NCI-H2196 treated with DMSO at 0.1 percent for 48 hours (cell line): ENCODE measurements around the gene UBL5.

Experiments used
- DNase-seq: peaks from one replicate; lab custom pipeline; 2025; ENCODE audit not compliant: unreplicated experiment; lab: John Stamatoyannopoulos, UW

Gene UBL5

DNA sequence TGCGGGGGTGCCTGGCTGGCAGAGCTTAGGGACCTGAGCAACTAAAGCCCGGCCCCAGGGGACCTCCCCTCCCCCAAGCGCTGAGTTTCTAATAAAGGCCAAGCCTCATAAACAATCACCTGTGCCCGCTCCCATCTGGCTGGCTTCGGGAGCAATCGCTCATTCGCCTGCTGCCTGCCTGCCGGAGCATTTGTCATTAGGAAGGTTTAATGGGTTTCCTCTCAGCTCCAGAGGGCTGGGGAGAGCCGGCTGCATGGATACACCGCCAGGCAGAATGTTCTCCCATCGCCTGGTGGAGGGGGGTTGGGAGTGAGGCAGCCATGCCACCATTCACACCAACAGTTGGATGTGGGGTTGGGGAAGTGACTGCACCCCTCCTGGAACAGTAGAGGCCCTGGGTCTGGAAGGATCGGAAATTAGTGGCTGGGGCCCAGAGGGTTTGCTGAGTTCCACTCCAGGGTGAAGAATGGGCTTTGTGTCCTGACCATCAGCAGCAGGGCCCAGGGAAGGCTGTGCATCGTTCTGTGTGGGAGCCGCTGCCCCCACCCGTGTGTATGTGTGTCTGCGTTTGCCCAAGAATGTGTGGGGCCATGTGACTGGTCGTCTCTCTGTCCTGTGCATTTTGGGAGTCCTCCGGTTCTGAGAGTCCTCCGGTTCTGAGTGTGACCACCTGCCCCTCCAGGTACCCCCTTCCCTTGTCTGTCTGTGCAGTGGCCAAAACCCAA lies 22.7 kb downstream of the UBL5 start:
- DNase-seq, result no peak

DNA sequence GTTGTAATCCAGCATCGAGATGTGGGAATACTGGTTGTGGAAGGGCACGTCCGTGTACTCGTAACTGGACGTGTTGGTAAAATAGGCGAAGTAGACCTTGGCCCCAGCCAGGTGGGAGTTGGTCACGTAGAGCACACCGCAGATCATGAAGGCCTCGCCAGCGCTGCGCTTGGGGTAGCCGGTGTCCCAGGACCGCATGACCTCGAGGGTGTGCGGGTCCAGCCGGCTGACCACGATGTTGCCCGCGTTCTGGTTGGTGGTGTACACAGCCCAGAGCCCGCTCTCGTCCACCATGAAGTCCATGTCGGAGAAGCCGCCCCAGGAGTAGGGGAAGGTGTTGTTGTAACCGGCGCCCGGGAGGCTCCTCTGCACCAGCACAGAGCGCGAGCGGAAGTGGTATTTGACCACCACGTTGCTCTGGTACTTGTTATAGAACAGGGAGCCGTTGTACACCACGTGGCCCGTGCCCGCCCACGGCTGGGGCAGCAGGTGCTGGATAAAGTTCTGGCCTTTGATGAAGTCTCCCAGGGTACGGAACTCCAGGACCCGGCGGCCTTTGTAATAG lies 26.6 kb downstream of the UBL5 start:
- no peak for DNase-seq

DNA sequence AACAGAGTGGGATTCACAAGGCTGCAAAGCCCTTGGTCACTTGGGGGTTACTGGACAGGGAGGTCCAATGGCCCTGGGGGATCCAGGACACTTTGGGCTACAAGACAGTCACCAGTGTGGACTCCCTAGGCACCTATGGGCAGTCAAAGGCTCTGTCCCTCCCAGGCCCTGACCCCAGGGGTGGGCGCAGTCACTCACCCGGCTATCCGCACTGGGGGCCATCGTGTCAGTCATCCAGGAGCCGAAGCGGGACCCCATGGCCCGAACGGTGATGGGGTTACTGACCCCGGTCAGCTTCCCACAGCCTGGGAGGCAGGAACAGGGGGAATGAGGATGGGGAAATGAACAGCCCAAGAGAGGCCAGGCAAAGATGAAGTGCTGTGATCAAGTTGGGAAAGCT lies 28.9 kb downstream of the UBL5 start:
- DNase-seq, result no peak

DNA sequence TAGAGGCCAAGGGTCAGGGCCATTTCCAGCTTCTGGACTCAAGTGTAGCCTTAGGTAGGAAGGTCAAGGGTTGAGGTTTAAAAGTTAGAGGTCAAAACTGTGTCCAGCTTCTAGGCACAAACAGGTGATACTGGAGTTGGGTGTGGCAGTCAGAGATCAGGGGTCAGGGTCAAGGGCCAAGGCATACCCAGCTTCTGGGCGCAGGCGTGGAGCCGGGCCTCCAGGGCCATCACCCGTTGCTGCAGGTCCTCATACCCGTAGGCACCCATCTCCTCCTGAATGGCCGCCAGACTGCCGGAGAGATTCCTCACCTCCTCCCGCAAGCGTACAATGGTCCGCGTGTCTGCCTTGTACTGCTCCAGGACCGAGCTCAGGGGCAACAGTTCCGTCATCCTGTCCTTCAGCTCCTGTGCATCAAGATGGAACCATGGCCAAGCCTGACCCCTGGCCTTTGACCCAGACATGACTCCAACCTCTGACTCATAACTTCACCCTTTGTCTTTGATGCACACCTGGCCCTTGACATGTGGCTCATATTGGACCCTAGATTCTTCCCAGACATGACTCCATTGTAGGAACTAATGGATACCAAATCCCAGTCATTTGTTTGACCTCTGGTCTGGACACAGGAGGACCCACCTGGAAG lies 29.5 kb downstream of the UBL5 start:
- no peak for DNase-seq

DNA sequence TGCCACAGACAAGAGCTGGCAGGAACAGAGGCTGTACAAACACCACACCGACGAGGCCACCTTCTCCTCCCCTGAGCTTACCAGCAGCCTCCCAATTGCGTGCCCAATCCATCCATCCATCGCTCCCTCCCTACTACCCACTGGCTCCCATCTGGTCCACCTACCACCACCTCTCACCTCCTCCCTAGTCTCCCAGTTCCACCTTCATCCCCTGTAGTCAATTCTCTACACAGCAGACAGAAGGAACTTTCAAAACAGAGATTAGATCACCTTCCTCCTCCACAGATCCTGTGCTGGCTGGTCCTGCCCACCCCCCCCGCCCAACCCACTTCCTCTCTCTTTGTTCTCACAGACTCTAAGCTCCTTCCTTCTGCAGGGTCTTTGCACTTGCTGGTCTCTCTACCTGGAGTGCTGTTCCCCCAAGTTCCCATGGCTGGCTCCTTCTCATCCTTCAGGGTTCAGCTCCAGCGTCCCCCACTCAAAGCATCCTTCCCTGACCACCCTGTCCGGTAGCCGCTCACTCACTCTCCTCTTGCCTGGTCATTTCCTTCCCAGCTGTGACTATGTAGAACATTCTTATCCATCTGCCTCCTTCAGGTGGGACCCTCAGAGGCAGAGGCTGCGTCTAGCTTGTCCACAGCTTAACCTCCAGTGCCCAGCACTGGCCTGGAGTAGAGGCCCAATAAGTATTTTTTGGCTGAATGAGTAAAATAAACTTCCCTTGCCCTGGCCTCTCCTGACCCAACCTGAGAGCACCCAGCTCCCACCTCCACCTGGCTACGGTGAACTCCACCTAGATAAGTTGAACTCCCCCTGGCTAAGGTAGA lies 30.4 kb downstream of the UBL5 start:
- no peak for DNase-seq

DNA sequence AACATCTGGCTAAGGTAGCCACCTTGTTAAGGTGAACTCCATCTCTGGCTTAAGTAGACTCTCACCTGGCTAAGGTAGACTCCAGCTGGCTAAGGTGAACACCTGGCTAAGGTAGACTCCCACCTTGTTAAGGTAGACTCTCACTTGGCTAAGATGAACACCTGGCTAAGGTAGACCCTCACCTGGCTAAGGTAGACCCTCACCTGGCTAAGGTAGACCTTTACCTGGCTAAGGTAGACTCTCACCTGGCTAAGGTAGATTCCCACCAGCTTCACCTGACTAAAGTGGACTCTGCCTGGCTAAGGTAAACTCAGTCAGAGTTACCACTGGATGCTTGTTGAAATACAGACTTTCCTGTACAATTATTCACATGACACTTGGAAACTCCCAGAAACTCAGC lies 31.0 kb downstream of the UBL5 start:
- DNase-seq, result no peak

DNA sequence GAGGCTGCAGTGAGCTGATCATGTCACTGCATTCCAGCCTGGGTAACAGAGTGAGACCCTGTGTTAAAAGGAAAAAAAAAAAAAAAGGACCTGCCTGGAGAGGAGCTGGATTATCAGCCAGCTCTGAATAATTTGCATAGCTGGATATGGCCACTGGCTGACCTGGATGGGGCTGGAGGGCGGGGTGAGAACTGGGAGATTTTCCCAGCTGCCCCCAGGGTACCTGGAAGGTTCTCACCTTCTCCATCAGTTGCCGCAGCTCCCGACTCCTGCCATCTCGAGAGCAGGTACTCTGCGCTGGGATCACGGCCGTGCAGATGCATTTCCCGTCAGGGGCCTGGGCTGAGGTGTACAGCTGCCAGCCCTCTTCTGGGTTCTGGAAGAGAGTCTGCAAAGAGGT lies 32.7 kb downstream of the UBL5 start:
- DNase-seq, result no peak

DNA sequence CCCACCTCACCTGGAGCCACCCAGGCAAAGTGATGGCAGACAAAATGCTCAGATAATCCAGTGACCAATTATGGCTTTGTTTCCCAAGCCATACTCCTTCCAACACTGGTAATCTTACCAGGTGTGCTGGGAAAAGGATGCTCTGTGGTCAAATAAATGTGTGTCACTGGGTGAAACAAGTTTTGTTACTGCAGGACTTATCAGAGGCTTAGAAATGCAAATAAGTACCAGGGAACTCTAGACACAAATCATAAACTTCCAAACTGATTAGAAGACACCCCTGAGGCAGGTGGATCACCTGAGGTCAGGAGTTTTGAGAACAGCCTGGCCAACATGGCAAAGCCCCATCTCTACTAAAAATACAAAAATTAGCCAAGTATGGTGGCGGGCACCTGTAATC lies 33.8 kb downstream of the UBL5 start:
- DNase-seq, result no peak

DNA sequence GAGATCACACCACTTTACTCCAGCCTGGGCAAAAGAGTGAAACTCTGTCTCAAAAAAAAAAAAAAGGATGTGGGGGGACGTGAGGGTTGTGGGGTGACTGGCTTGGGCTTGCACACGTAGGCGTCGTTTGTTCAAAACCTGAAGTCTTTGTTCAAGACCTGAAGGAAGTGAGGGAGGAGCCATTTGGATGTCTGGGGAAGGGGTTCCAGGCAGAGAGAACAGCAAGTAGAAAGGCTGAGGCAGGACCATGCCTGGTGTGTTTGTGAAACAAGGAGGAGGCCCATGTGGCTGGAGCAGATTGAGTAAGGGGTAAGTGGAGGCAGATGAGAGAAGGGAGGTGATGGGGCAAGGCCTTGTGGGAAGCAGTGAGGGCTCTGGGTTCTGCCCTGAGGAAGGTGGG lies 35.2 kb downstream of the UBL5 start:
- DNase-seq, result no peak

DNA sequence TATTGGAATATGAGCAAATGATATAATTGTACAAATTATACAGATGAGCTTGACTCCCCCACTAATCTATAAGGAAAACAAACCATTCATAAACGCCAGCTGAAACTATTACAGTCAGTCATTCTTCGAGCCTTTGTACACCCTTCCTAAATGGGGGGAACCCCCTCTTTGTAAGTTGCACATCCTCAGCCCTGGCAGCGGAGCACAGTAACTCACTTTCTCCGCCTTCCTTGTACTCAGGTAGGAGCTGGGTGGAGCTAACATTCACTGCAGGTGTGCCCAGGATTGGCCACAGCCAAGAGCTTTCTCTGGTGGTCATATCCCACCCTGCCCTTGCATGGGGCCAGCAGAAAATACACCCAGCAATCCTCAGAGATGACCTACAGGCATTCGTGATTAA lies 36.0 kb downstream of the UBL5 start:
- no peak for DNase-seq

DNA sequence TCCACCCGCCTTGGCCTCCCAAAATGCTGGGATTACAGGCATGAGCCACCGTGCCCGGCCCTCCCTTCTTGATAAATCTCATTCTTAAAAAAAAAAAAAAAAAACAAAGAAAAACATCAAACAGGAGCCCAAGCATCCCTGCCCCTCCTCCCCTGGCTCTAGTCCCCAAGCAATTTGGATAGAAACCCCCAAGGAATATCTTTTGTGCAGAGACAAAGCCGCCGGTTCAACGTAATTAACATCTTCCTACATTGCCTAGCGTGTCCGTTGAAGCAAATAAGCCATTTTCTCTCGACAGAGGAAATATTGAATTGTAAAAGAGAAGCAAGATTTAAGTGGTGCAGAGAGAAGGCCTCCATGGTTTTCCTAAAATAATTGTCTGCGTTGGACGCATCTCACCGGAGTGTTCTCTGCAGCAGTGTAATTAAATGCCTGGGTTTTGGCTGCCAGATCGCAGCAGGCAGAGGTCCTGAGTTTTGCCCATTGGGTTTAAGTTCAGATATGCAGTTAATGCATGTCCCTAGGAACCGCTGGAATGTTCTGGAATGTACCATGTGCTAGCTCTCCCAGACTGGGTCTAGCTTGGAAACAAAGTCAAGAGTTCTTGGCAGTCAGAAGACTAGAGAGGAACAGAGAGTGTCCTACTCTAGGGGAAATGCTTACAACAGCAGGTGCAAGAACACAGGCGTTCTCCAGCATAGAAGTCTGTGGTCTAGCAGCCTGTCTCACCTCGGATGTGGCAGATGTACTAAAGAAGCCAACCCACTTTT lies 38.2 kb downstream of the UBL5 start:
- DNase-seq, result no peak

DNA sequence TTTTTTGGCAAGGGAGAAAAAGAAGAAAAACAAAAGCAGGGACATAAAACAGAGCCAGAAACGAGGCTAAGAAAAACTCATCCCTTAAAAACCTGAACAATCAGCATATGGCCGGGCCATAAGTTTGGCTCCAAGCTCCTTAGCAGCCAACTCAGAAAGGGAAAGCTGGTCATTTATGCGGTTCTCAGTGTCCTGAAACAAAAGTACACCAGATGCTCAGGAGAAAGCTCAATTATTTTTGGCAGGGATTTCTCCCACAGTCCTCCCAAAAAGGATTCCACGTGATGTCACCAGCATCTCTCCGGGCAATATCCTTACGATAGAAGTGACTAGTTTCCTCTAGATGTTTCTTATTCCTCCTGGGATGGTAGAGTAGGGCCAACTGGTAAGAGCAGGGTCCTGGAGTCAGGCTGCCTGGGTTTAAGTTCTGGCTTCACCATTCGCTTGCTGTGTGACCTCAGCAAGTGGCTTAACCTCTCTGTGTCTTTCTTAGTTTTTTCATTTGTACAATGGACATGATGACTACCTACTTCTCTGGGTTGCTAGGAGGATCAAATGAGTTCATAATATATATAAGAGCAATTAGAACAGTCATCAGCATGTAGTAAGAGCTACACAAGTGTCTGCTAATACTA lies 41.4 kb downstream of the UBL5 start:
- no peak for DNase-seq

DNA sequence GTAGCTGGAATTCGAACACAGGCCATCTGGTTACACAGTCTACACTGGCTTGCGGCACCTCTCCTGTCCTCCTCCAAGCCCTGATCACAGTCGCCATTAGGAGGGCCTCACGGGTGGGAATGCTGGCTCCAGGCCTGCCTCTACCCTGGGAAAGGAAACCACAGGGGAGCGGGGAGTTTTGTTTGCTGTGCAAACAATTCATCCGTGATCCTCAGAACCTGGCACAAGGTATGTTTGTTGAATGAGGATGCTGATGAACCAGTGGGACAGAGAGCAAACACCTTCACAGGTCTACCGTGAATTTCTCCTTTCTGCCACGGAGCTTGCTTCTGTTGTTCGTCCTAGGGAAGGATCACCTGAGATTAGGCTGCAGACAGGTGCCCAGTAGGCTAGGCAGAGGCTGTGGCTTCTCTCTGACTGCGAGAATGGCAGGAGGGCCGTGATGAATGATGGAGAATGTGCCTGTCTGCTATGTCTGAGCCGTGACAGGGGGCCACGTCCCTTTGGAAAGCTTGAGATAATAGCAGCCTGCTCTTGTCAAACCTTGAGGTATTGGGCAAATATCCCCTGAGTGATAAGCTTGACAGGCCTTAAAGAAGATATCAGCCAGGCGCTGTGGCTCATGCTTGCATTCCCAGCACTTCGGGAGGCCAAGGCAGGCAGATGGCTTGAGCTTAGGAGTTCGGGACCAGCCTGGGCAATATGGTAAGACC lies 44.1 kb downstream of the UBL5 start:
- no peak for DNase-seq

DNA sequence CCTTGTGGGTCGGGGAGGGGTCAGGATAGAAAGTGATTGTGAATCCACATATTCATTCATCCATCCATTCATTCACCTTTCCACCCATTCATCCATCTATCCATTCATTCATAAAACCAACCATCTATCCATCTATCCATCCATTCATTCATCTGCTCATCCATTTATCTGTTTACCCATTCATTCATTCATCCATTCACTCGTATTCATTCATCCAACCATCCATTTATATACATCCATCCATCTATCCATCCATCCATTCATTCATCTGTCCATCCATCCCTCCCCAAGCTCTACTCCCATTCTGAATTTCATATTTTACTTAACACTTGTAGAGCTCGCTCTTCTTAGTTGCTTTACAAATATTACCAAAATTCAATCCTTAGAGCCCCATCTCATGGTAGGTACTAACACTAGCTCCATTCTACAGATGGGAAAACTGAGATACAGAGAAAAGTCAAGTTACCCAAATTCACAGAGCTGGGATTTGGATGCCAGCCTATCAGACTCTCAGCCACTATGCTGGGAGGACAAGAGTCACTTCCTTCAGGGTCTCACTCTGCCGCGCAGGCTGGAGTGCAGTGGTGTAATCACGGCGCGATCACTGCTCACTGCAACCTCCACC lies 45.0 kb downstream of the UBL5 start:
- no peak for DNase-seq

DNA sequence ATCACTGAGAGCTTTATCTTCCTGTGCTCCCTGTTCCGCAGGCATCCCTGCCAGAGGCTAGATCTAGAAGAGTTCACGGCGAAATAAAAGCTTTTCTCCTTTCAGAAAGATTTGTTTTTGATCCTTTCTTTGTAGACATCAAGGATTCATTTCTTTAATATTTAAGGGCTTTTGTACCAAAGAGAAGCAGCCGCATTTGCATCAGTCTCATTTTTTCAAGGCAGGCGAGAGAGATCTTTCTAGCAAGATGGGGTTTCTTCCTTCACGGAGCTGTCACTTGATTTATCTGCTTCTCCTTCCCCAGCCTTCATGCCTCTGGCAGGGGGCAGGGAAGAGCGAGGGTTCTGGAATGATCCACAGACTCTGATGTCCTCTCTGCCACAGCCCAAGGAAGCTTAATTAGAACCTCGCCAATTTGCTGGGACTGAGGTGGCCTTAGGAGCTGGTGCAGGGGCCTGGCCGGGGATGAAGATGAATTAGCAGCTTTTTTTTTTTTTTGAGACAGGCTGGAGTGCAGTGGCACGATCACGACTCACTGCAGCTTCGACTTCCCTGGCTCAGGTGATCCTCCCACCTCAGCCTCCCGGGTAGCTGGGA lies 47.4 kb downstream of the UBL5 start:
- no peak for DNase-seq

DNA sequence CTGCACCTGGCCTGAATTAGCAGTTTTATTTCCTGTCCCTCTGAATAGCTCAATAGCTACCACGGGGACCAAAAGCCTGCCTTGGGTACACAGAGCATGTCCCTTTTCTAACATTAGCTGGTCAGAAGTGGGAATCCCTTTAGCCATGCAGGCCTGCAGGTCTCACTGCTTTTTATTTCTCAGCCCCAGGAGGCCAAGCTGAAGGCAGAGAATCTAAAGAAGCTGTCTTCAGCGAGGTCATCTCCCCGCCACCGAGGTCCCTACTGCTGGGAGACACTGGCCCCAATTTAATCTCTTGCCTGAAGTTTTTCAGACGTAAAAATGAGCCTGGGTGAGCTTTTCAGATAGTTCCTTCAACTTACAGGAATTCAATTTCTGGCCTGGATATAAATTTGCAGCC lies 48.1 kb downstream of the UBL5 start:
- no peak for DNase-seq

DNA sequence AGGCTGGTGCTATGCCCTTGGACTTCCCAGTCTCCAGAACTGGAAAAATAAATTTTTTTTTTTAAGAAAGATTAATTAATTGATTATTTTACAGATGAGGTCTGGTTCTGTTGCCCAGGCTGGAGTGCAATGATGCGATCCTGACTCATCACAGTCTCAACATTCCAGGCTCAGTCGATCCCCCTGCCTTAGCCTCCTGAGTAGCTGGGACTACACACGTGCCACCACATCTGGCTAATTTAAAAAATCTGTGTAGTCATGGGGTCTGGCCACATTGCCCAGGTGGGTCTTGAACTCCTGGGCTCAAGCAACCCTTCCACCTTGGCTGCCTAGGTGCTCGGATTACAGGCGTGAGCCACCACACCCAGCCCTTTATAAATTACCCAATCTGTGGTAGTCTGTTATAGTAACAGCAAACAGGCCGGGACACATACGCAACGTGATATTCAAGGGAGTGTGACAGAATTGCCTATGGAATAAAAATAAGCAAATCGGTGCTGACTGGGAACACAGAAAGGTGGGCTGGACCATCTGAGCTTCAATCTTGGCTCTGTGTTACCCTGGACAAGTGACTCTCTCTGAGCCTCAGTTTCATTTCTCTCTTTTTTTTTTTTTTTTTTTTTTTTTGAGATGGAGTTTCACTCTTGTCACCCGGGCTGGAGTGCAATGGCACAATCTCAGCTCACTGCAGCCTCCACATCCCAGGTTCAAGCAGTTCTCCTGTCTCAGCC lies 50.2 kb downstream of the UBL5 start:
- no peak for DNase-seq

DNA sequence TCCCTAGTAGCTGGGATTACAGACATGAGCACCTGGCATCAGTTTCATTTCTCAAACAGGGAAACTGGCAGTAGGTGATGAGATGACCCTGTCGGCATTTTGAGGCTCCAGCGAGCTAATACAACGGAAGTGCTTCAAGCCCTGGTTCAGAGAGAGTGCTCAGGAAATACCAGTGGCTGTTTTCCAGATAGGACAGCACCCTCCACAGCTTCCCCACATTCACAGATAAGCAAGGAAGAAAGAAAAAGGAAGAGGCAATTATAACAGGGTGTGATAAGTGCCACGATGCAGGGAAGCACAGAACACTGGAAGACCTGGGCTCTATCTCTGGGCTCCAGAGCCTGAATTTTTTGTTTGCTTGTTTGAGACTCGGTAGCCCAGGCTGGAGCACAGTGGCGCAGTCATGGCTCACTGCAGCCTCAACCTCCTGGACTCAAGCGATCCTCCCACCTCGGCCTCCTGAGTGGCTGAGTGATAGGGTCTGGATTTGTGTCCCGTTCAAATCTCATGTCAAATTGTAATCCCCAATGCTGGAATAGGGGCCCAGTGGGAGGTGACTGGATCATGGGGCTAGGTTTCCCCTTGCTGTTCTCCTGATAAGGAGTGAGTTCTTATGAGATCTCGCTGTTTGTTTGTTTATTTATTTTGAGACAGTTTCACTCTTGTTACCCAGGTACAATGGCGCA lies 50.9 kb downstream of the UBL5 start:
- no peak for DNase-seq
